B cell (primary cell): ENCODE data around the gene PTGDR2.

Experiments used
- EZH2 ChIP-seq: IDR thresholded peaks from 2 replicates; pipeline ENCODE4 v1.6.1; 2012; ENCODE audit warnings: borderline replicate concordance, low read depth, mild to moderate bottlenecking, moderate library complexity, low read length; ENCODE audit not compliant: insufficient read depth, poor library complexity, severe bottlenecking
- TF ChIP-seq, protein P1 (sequence below): fragments of 200-600 bp; IDR thresholded peaks from one replicate; pipeline ENCODE4 v1.8.0; 2022; ENCODE audit warnings: antibody characterized with exemption, mild to moderate bottlenecking

DNA sequence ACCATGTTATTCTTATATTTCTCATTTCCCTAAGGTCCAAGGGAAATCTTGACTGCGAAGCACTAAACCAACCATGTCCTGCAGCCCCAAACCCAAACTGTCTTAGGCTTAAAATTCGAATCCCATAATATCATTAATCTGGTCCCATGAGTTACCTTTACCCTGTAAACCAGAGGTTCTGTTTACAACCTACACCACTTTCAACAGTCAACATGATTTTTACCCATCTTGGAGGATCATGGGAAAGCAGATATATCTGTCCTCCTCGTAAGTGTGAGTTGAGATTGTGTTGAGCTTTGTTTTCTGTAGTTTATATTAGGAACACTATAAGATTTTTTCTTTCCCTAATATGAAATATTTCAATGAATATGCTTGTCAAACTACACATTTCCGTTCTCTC is 44.2 kb upstream of the PTGDR2 start:
- TF ChIP-seq, protein P1, sequence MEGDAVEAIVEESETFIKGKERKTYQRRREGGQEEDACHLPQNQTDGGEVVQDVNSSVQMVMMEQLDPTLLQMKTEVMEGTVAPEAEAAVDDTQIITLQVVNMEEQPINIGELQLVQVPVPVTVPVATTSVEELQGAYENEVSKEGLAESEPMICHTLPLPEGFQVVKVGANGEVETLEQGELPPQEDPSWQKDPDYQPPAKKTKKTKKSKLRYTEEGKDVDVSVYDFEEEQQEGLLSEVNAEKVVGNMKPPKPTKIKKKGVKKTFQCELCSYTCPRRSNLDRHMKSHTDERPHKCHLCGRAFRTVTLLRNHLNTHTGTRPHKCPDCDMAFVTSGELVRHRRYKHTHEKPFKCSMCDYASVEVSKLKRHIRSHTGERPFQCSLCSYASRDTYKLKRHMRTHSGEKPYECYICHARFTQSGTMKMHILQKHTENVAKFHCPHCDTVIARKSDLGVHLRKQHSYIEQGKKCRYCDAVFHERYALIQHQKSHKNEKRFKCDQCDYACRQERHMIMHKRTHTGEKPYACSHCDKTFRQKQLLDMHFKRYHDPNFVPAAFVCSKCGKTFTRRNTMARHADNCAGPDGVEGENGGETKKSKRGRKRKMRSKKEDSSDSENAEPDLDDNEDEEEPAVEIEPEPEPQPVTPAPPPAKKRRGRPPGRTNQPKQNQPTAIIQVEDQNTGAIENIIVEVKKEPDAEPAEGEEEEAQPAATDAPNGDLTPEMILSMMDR = no peak
- no peak for TF ChIP-seq EZH2
